Neural cell (in vitro differentiated cells): Measurements from ENCODE around the gene HCN1. TPM values are rescaled to one million over a fixed set of nuclear protein-coding genes. Genes with fewer than 3 reads are reported as not detected.

Experiments
- H2AFZ ChIP-seq: fragments of 200-600, 300-800 bp; sonication (generic), shearing (Covaris generic); 2 replicates; pipeline ENCODE4 v1.6.0; 2014; ENCODE audit warnings: low read depth, mild to moderate bottlenecking, antibody characterized with exemption, low read length, moderate library complexity
- H3F3A ChIP-seq: fragments of 200-600 bp; shearing (Covaris generic); 2 replicates; pipeline ENCODE4 v1.6.1; 2016; ENCODE audit warnings: mild to moderate bottlenecking, moderate library complexity, mixed read lengths, antibody characterized with exemption, low read length; ENCODE audit not compliant: insufficient read depth, poor library complexity, severe bottlenecking
- H3K27ac ChIP-seq: fragments of 200-600, 300-800 bp; sonication (generic), shearing (Covaris generic); 2 replicates; pipeline ENCODE4 v1.5.1; 2014; ENCODE audit warnings: mild to moderate bottlenecking, low read length, moderate library complexity
- H3K27me3 ChIP-seq: fragments of 300-800, 200-600 bp; sonication (generic), shearing (Covaris generic); 2 replicates; pipeline ENCODE4 v1.6.0; 2014; ENCODE audit warnings: mild to moderate bottlenecking, low read depth, low read length, moderate library complexity; ENCODE audit not compliant: insufficient read depth
- H3K36me3 ChIP-seq: fragments of 300-800, 200-600 bp; sonication (generic), shearing (Covaris generic); 2 replicates; pipeline ENCODE4 v1.5.1; 2014; ENCODE audit warnings: mild to moderate bottlenecking, antibody characterized with exemption, low read length, moderate library complexity; ENCODE audit not compliant: insufficient read depth
- H3K4me2 ChIP-seq: fragments of 300-800, 200-600 bp; sonication (generic), shearing (Covaris generic); 2 replicates; pipeline ENCODE4 v1.6.0; 2014; ENCODE audit warnings: mild to moderate bottlenecking, low read length
- H3K4me3 ChIP-seq: fragments of 300-800, 200-600 bp; sonication (generic), shearing (Covaris generic); 2 replicates; pipeline ENCODE4 v1.5.1; 2014; ENCODE audit warnings: mild to moderate bottlenecking, low read length, moderate library complexity
- H3K79me2 ChIP-seq: fragments of 200-600 bp; shearing (Covaris generic); replicated peaks from 2 replicates; pipeline ENCODE4 v1.6.0; 2014; ENCODE audit warnings: mild to moderate bottlenecking, low read length, moderate library complexity; ENCODE audit not compliant: insufficient read depth
- H3K9ac ChIP-seq: fragments of 300-800, 200-600 bp; sonication (generic), shearing (Covaris generic); 2 replicates; pipeline ENCODE4 v1.6.1; 2016; ENCODE audit warnings: mild to moderate bottlenecking, low read length, mixed read lengths
- H3K9me2 ChIP-seq: fragments of 200-600 bp; shearing (Covaris generic); 2 replicates; pipeline ENCODE4 v1.6.1; 2016; ENCODE audit warnings: mild to moderate bottlenecking, low read length, mixed read lengths; ENCODE audit not compliant: insufficient read depth
- H3K9me3 ChIP-seq: fragments of 200-600, 300-800 bp; sonication (generic), shearing (Covaris generic); 2 replicates; pipeline ENCODE4 v1.6.1; 2016; ENCODE audit warnings: mild to moderate bottlenecking, mixed run types, low read length, moderate library complexity, mixed read lengths
- H4K20me1 ChIP-seq: fragments of 200-600 bp; shearing (Covaris generic); 2 replicates; pipeline ENCODE4 v1.6.1; 2016; ENCODE audit warnings: mild to moderate bottlenecking, mixed run types; ENCODE audit not compliant: insufficient read depth
- CTCF ChIP-seq: fragments of 450-650 bp; IDR thresholded peaks from 2 replicates; pipeline ENCODE4 v1.5.1; 2014; ENCODE audit warnings: antibody characterized with exemption, mild to moderate bottlenecking, moderate library complexity; ENCODE audit not compliant: poor library complexity, severe bottlenecking
- EP300 ChIP-seq: fragments of 450-650 bp; conservative IDR thresholded peaks from 2 replicates; pipeline ENCODE4 v1.6.1; 2014; ENCODE audit warnings: antibody characterized with exemption, mild to moderate bottlenecking, moderate library complexity; ENCODE audit not compliant: poor library complexity, severe bottlenecking
- EZH2 ChIP-seq: fragments of 200-600, 300-800 bp; shearing (Covaris generic), sonication (generic); IDR thresholded peaks from 2 replicates; pipeline ENCODE4 v1.6.1; 2014; ENCODE audit warnings: antibody characterized with exemption, low read length, borderline replicate concordance, mild to moderate bottlenecking; ENCODE audit not compliant: insufficient read depth, poor library complexity, severe bottlenecking
- MXI1 ChIP-seq: fragments of 450-650 bp; conservative IDR thresholded peaks from 2 replicates; pipeline ENCODE4 v1.6.1; 2014; ENCODE audit warnings: antibody characterized with exemption, mild to moderate bottlenecking; ENCODE audit not compliant: poor library complexity, severe bottlenecking
- POLR2AphosphoS5 ChIP-seq: IDR thresholded peaks from 2 replicates; pipeline ENCODE4 v1.6.1; 2012
- RAD21 ChIP-seq: fragments of 450-650 bp; conservative IDR thresholded peaks from 2 replicates; pipeline ENCODE4 v1.6.1; 2014; ENCODE audit warnings: antibody characterized with exemption, mild to moderate bottlenecking, moderate library complexity
- REST ChIP-seq: IDR thresholded peaks from 2 replicates; pipeline ENCODE4 v1.6.1; 2012; ENCODE audit warnings: borderline replicate concordance
- SMC3 ChIP-seq: fragments of 450-650 bp; conservative IDR thresholded peaks from 2 replicates; pipeline ENCODE4 v1.6.1; 2014; ENCODE audit warnings: antibody characterized with exemption, mild to moderate bottlenecking, moderate library complexity; ENCODE audit not compliant: poor library complexity
- TAF1 ChIP-seq: IDR thresholded peaks from 2 replicates; pipeline ENCODE4 v1.6.1; 2012; ENCODE audit warnings: low read depth
- polyA plus RNA-seq: library from polyadenylated mRNA; depleted of rRNA; stranded (reverse); fragments of >200 nt; gene quantifications from 2 replicates; pipeline ENCODE4 v1.2.3, GENCODE V29; 2014

HCN1 gene
- polyA plus RNA-seq, 1 donor from 2014 or later: 1.4 TPM

GRCh38 chr5:45408067-45408466 is 288.1 kb downstream of the HCN1 start (continued):
- no peak for TF ChIP-seq REST

- H3K9me2 ChIP-seq: no peaks in the 10 kb centered on the region
- H3K4me2 ChIP-seq: no peak overlapping the region
- no peak overlapping the region for H3K9ac ChIP-seq
- no peaks in the 10 kb centered on the region for H3F3A ChIP-seq
- H3K9me3 ChIP-seq: no peaks in the 10 kb centered on the region
- TF ChIP-seq EZH2 (no peak), CTCF (no peak), EP300 (no peak), TAF1 (no peak), REST (no peak), POLR2AphosphoS5 (no peak), SMC3 (no peak), RAD21 (no peak), MXI1 (no peak)
- H3K36me3 ChIP-seq: no peaks in the 10 kb centered on the region
- no peak overlapping the region for H2AFZ ChIP-seq
- no peak overlapping the region for H3K27ac ChIP-seq
- H3K4me3 ChIP-seq: no peak overlapping the region
- no peaks in the 10 kb centered on the region for H3K27me3 ChIP-seq
- no peaks in the 10 kb centered on the region for H4K20me1 ChIP-seq
- no peaks in the 10 kb centered on the region for H3K79me2 ChIP-seq
Measured at GRCh38 chr5:45402804-45403455, 293.2 kb downstream of the HCN1 start.
